OCI-LY7 (cell line): ENCODE measurements around the gene MGST1.

Source experiments
- EZH2phosphoT487 ChIP-seq: fragments of 200-600 bp; sonication (generic); IDR thresholded peaks from 2 replicates; pipeline ENCODE4 v1.6.1; 2018; ENCODE audit warnings: low read depth, borderline replicate concordance, mild to moderate bottlenecking, mixed run types, antibody characterized with exemption, low read length, moderate library complexity, mixed read lengths
- TF ChIP-seq, protein P1 (sequence below): fragments of 200-600 bp; sonication (generic); conservative IDR thresholded peaks from 2 replicates; pipeline ENCODE4 v1.5.1; 2014; ENCODE audit warnings: mild to moderate bottlenecking, antibody characterized with exemption, low read length, moderate library complexity, mixed read lengths

DNA sequence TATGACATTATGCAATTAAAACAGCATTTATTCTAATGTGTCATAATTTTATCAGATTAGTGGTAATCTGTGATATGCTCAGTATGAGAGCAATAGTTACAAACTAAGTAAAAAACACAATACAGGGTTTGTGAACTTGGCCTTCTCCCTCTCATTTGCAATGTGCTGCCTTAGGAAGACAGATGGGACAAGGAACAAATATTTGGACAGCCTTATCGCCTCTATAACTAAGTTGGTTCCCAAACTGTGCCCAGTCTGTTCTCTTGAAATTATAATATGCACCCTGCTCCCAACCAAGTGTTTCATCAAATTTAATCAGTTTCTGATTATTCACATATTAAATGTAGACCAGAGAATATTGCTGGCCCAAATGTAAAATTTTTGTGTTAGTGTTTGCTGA, 22.7 kb downstream of the MGST1 start:
- TF ChIP-seq, protein P1, sequence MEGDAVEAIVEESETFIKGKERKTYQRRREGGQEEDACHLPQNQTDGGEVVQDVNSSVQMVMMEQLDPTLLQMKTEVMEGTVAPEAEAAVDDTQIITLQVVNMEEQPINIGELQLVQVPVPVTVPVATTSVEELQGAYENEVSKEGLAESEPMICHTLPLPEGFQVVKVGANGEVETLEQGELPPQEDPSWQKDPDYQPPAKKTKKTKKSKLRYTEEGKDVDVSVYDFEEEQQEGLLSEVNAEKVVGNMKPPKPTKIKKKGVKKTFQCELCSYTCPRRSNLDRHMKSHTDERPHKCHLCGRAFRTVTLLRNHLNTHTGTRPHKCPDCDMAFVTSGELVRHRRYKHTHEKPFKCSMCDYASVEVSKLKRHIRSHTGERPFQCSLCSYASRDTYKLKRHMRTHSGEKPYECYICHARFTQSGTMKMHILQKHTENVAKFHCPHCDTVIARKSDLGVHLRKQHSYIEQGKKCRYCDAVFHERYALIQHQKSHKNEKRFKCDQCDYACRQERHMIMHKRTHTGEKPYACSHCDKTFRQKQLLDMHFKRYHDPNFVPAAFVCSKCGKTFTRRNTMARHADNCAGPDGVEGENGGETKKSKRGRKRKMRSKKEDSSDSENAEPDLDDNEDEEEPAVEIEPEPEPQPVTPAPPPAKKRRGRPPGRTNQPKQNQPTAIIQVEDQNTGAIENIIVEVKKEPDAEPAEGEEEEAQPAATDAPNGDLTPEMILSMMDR = no peak
- TF ChIP-seq EZH2phosphoT487 = no peak
